HG03565 (cell line): ENCODE measurements around the gene HES6.

Experiments used
- ATAC-seq: cut with Tn5 transposase; IDR thresholded peaks from one replicate; pipeline ENCODE4 v1.9.1; 2021; ENCODE audit warnings: mild to moderate bottlenecking, moderate library complexity; ENCODE audit not compliant: unreplicated experiment

Gene HES6

DNA sequence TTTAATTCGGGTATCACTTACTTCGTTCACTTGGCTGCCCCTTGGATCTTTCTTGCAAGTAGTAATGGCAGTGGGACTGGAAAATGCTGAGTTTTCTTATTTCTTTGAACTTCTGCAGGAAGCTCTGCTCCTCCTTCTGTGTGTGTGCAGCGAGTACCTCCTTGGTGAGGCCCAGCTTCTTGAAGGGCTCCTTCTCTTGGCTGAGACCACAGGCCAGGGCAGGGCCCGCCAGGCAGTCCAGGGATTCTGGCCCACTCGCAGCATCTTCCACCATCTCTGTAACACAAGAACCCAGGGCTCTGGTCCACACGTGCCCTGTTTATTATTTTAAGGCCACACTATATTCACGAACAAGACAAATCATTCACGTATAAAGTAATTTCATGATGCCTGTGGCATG, 15.8 kb upstream of the HES6 start:
- no peak for ATAC-seq

DNA sequence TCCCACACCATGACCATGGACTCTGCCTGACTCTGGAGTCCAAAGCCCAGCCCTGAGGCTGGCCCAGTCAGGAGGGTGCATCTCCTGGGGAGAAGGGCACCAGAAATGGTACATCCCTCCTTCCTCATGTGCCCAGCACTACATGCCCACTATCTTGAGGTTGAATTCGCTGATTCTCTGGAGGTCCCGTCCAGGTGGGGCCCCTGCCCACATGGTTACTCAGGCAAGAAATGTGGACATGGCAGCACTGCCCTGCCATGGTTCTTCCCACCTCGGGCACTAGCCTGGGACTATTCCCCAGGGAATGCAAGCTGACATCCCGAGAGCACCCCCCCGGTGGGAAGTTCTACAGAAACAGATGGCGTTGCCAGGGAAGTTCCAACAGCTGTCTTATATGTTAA, 15.3 kb upstream of the HES6 start:
- ATAC-seq = no peak

- ATAC-seq = no peak
Observed at GRCh38 chr2:238254095-238254723, 14.4 kb upstream of the HES6 start.

DNA sequence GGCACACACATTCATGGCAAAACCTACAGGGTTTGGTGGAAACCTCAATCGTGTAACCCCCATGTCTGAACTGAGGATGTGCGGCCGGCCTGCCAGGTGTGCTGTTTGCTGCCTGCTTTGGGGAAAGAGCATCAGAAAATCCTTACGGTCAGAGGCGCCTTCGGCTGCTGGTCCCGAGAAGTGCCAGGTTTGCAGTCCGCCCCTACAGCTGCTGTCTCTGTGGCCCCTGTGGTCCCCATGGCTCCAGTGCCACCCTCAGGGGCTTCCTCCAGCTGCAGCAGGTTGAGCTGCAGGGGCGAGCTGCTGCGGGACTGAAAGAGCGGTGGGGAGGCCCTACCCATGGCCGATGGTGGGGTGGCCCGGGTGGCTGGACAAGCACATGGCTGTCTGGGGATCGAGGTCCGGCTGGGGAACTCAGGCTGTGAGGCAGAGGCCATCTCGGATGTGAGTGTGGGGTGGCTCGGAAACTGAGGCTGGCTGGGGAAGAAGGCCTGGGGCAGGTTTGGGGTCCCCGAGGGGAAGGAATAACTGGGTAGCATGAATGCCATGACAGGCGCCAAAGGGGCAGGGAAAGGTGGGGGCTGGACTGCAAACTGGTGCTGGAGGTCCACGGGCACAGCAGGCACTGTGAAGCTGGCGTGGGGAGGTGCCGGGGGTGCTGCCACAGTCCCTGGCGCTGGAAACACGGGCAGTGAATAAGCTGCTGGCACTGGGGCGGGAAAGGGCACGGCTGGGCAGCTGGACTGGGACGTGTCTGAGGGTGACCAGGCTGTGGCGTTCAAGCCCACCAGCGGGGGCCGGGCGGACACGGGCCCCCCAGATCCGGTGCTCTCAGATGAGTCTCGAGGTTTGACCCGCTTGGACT, 13.2 kb upstream of the HES6 start:
- no peak for ATAC-seq

- no peak for ATAC-seq
Observed at GRCh38 chr2:238251986-238252385, 12.1 kb upstream of the HES6 start.

DNA sequence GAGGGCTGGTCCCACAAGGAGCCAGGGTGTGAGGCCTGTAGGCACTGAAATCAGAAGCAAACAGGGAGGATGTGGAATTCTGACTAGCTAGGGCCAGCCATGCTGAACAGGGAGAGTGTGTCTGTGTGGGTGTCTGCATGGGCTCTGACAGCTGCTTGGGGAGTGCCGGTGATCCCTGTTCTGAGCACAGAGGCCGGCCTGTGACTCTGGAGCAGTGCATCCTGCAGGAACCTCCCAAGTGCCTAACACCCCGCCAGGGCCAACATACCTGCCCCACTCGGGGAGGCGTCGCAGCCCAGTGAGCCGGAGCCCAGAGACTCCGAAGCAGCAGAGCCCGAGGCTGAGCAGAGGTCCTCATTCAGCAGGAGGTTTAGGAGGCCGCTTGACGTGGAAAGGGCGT, 11.5 kb upstream of the HES6 start:
- no peak for ATAC-seq

GRCh38 chr2:238250896-238251295, 11.1 kb upstream of the HES6 start:
- ATAC-seq = no peak

GRCh38 chr2:238247841-238248453, 8.1 kb upstream of the HES6 start:
- no peak for ATAC-seq

DNA sequence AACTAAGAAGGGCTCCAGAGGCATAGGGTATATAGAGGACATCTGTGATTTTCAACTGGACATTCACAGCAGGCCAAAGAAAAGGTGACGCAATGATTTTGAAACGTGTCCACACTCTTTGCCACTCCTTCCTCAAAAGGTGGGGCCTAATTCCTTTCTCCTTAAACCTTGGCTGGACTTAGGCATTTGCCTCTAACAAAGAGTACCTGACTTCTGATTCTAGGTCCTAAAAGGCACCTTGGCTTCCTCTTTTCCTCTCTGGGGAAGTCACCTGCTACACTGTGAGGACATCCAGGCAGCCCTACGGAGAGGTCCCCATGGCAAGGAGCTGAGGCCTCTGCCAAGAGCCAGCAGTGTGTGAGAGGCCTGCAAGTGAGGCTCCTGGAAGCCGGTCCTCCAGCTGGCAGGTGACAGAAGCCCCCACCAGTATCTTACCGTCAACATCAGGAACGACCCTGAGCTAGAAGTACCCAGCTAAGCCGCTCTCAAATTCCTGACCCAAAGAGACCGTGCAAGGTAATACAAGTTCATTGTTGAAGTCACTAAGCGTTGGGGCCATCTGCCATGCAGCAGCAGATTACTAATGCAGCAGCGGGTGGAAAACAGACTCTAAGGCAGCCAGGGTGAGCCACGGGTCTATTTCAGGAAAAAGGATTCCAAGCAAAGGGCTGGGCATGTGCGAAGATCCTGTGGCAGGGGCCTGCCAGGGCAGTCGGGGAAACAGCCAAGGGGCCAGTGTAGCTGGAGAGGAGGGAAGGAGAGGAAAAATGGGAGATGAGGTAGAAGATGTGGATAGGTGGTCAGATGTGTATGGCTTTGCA, 7.4 kb upstream of the HES6 start:
- no peak for ATAC-seq

DNA sequence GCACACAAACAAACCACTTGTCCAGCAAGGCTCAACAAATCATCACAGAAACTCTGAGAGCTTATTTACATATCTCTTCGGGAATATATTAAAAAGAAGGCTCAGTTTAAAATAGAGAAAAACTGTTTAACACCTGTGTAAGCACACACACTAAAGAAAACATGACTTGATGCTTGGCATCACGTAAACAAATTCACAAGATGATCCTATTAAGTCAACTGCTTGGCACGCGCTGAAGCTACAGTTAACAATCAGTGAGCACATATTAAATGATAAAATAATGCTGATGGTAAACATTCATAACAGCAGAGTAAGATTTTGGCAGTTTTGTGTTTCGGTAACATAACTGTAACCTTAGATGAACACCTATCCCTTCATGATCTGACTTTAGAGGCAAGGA, 4.3 kb upstream of the HES6 start:
- ATAC-seq = no peak

- no peak for ATAC-seq
Observed at GRCh38 chr2:238243496-238244076, 3.7 kb upstream of the HES6 start.

DNA sequence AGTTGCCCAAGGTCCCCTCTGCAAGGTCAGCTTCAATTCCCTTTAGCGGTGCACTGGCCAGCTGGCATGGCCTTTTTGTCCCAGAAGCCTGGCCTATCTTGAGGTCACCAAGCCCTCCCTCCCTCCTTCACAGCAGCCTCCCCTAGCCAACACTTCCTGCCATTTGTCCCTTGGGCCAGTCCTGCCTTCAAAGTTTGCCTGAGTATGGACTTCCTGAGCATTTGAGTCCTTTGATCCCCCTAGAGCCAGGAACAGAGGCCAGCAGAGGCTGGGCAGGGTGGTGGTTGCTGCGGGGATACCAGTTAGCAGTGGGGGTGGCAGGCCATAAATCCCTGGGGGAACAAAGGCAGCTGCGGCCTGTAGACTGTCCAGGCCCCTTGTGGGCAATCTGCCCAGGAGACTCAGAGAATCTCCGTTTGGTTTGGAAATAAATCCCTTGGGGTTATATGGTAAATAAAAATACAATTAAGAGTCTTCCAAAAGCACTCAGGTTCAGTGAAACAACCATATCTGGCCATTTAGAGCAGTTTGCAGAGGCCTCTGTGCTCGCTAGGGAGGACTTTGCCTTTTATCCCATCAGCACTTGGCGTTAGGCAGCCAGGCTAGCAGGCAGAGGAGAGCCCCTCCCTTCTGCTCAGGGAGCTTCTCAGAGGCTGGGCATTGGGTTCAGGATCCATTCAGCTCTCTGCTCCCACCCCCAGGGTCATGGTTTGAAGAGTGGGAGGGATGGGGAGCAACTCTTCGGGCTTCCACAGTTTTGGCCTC, 3.1 kb upstream of the HES6 start:
- no peak for ATAC-seq

- ATAC-seq = no peak
Observed at GRCh38 chr2:238241970-238242369, 2.1 kb upstream of the HES6 start.

- no peak for ATAC-seq
Observed at GRCh38 chr2:238240757-238241711, 1.2 kb upstream of the HES6 start.

DNA sequence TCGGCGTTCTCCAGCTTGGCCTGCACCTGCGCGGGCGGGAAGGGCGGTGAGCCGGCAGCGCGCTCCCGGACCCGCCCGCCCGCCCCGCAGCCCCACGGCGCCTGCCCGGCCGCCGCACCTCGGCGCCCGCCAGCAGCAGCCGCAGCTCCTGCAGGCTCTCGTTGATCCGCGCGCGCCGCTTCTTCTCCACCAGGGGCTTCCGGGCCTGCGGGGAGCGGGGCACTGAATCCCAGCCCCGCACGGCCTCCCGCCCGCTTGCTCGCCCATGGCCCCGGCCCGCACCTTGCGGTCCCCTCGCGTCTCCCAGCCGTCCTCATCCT, 335 bp downstream of the HES6 start:
- no peak for ATAC-seq

DNA sequence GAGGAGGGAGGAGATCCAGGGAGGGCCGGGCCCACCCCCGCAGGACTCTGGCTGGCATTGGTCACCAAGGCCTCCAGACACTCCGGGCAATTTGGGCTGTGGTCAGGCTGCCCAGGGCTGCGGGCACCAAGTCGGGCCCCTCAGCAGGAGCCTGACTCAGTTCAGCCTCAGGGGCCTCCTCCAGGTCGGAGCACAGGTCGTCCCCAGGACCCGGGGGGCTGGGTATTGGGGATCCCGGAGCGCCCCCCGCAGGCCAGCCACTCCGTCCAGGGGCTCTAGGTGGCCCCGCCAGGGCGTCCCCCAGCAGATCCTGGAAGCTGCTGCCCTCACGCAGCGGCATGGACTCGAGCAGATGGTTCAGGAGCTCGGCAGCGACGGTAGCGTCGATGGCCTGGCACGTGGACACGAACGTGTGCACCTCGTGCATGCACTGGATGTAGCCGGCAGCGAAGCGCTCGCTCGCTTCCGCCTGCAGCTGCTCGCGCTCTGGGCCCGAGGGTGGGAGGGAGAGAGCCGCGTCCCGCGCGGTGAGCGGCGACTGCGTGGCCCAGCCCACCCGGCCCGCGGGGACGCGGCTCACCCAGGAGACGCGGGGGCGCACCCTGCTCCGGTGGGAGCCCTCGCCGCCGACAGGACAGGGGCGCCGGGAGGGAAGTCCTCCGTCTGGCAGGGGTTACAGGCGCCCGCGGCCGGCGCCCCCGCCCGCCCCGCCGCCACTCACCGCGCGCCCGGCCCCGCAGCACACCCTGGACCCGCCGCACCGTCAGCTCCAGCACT, 884 bp downstream of the HES6 start:
- ATAC-seq = no peak

GRCh38 chr2:238238311-238238765, 1.5 kb downstream of the HES6 start:
- ATAC-seq = no peak

DNA sequence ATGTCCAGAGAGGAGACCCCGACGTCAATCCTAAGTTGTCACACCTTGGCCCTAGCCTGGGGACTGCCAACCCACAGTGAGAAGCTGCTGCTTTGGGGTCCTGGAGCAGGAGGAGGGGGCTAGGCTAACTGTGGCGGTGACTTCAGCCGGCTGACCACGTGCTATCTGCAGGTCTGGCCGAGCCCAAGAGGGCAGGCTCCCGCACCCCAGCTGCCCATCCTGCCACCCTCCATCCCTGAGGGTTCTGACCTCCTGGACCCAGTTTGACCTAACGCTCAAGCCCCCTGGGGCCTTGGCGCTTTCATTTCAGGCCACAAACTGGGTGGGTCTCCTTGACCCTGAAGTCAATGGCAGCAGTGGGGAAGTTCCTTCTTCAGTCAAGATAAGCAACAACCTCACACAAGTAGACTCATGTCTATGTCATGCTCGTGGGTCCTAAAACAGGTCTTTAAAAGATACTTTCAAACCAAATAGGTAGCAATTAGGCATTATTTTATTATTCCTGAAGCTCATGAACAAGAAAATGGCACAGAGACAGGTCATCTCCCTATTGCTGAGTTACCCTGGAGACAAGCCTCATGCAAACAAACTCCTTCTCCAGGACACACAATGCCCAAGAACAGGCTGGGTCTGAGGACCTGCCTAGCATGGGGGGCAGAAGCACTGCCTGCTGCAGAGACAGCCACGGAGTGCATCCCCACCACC, 2.3 kb downstream of the HES6 start:
- ATAC-seq = no peak
